RKO (cell line): ENCODE data around the gene CASZ1.

Experiments used
- DNase-seq: peaks from one replicate; pipeline ENCODE4 v3.0.0-alpha.2; 2016; ENCODE audit warnings: low spot score

The CASZ1 gene

DNA sequence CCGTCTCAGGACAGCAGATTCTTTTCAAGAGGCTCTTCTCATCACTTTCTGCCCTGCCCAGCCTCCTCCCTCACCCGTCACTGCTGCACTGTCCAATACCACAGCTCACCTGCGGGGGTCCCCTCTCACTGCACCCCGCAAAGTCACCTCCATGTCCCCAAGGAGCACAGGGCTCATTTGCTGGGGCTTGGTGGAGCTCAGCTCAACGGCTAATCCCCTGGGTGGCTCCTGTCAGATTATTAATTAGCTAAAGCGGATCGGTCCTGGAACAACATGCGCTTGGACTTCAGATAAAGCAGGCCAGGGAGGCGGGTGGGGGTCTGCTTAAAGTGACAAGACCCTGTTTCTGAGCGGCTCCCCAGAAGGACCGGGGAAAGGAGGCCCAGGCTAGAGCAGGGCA, 43.1 kb downstream of the CASZ1 start:
- DNase-seq = no peak

DNA sequence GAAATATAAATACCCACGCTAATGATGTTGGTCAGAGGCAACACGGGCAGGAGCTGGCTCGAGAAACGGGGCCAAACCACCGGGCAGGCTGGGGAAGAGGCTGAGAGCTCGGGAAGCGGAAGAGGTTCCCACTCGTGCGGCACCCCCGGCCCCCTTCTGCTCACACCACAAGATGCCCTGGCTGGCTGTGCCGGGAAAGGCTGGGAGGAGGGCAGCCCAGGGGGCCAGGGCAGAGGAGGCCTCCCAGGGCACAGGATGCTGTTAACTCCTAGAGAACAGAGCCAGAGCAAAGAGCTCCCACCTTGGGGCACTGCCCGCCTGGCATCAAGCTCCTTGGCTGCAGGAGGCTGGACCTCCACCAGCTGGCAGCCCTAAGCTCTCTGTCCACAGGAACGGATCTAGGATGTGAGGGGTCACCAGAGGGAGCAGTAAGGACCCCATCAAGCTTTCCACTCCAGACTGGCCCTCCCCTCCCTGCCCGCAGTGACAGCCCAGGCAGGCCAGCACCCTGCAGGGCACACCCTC, 44.8 kb downstream of the CASZ1 start:
- no peak for DNase-seq

DNA sequence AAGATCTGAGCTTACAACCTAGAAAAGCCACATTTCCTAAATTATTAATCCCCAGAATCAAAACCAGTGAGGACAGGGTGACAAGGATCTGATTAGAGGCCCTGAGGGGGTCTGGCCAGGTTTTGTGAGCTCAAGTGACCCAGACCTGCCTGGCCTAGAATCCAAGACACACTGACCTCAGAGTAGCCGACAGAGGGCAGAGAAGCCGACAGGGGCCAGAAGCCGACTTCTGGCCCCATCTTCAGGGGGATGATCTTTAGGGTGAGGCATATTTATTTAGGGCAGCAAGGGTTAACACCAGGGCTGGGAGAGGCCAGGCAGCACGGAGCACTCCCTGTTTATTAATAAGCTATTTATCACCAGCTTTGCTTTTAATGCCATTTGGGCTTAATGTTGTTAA, 45.3 kb downstream of the CASZ1 start:
- no peak for DNase-seq

DNA sequence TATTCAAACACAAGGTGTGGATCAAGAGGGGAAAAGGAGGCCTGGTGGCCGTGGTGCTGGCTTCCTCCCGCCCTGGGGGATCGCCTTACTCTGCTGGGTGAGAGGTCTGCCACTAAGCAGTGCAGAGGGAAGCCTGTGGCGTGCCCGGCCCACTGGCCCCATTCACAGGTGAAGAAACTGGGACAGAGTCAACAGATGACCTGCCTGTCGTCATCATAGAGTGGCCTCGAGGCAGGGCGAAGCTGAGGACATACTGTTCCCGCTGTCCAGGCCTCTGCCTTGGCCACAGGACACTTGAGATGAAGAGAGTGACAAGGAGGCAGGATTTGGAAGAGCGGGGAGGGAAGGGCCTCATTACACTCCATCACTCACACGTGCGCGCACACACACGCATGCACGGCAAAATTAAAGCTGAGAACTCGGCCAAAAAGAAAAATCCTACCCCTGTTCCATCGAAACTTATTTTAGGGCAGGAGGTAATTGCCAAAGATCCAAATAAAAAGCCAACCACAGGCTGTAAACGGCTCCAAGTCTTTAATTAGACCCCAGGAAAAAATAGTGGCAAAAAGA, 50.5 kb downstream of the CASZ1 start:
- no peak for DNase-seq

GRCh38 chr1:10745383-10745782, 51.1 kb downstream of the CASZ1 start:
- DNase-seq = no peak

DNA sequence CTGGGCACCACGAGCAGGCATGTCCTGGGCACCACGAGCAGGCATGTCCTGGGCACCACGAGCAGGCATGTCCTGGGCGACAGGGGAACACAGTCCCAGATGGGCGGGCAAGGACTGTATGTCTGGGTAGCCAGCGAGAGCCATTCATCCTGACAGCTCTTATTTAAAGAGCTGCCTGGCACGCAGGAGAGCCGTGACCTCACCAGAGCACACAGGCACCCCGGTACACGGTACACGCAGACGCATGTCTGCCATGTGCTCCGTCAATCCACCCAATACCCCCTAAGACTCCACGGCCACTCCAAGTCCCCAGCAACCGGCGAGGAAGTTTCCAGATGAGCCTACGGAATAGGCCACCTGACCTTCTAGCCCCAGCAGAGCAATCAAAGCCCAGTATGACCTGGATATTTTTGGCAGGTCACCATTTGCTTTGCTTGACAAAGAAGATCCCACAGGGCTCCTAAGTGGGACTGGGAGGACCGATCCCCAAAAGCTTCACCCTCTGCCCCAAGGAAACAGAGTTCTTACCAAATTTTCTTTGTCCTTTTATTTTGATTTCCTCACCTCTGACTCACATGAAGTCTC, 51.7 kb downstream of the CASZ1 start:
- no peak for DNase-seq

GRCh38 chr1:10744029-10744428, 52.4 kb downstream of the CASZ1 start:
- DNase-seq = no peak

- no peak for DNase-seq
Measured at GRCh38 chr1:10741696-10742095, 54.8 kb downstream of the CASZ1 start.

- no peak for DNase-seq
Measured at GRCh38 chr1:10740123-10740522, 56.3 kb downstream of the CASZ1 start.

DNA sequence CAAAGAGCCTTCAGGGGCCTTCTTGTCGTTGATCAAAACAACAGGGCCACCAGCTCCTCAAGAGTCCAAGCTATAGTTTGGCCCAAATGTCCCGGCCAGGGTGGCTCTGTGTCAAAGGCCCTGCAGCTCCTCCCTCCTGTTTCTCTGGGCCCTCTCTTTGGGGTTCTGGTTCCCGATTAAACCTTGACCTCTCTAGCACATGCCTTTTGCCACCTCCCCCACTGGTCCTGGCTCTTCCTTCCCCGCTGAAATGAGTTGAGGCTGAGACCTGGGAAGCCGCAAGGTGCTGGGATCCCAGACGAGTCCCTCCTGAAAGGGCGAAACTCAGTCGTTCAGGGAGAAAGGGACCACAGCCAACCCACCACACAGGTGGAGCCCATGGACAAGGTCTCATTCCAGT, 56.9 kb downstream of the CASZ1 start:
- DNase-seq = no peak

GRCh38 chr1:10738061-10739058, 58.1 kb downstream of the CASZ1 start:
- DNase-seq = no peak

DNA sequence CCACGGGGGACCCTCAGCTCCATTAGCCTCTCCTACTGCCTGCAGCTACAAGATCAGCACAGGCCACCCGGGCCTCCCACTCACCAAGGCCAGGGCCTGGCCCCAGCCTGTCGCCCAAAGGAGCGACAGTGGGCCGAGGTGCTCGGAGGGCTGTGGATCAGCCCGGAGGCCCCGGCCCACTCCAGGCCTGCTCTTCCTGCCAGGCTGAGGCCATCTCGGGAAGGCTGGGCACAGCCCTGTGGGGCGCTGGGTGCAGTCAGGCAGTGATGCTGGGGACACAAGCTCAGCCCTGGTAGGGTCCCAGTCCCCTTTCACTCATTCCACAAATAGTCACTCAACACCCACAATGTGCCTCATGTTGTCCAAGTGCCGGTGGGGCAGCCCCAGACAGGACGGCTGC, 58.8 kb downstream of the CASZ1 start:
- DNase-seq = no peak

DNA sequence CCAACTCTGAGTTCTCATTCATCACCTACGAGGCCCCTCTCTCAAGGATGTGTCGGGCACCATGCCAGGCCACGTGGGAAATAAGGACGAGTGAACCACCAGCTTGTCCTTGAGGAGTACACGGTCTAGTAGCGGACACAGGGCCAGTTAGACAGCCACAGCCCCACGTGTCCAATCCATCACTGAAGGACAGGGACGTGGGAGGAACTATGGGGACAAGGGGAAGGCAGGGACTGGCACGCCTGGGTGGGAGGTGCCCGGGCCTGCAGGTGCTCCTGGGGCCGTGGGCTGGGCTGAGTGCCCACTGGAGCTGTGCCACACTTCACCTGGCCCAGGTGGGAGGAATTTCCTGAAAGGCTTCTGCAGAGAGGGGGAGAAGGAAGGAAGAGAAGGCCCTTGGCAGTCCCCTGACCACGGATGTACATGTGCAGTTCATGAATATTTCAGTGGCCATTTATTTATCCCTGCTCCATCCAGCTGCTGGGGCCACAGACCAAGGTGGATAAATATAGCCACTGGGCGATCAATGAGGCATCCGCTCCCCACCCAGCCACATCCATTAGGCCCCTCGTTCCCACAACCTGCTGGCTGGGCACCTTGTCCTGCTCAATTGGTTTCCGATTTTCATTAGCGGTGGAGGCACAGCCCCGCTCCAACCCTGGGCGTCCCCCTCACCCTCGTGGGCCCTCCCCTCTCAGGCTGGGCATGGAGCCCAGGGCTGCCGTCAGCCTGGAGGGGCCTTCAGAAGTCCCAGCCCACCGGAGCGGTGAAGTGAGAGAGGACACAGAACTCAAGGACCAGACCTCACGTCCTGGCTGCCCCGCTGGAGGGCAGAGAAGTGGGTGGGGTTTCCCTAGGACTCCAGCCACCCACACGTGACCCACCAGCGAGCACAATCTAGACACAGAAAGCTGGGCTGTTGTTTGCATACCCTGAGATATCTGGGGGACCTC, 59.5 kb downstream of the CASZ1 start:
- no peak for DNase-seq

- no peak for DNase-seq
Measured at GRCh38 chr1:10735563-10736305, 60.7 kb downstream of the CASZ1 start.

DNA sequence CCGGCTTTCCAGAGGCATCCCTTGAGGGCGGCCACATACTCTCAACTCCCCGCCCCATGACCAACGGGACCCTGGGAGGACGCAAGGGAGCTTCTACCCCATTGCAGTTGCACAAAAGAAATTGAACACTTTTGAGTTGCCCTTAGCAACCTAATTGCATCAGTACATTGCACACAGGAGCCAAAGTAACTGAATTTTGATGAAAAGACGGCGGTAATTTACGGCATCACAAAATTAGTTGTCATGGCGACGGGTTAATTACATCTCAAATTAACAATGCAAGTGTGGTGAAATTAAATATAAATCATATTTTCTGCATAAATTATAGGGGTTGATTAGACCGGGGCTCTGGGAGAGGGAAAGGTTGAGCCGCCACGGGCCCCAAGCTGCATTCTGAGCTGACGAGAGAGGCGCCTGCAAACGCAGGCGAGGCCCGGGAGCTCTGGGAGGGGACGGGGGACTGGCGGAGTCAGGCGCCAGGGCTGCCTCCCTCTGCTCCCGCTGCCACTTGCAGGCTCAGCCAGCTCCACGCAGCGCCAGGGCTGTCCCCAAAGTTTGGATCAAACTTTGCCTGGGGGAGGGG, 61.4 kb downstream of the CASZ1 start:
- DNase-seq = no peak

- DNase-seq = no peak
Measured at GRCh38 chr1:10734375-10734774, 62.1 kb downstream of the CASZ1 start.

GRCh38 chr1:10733474-10734366, 62.7 kb downstream of the CASZ1 start:
- no peak for DNase-seq

GRCh38 chr1:10730985-10731384, 65.5 kb downstream of the CASZ1 start:
- DNase-seq = peak; percentile 75

GRCh38 chr1:10728595-10729410, 67.6 kb downstream of the CASZ1 start:
- no peak for DNase-seq
